ENCODE data around the gene ERCC6L2.

DNA sequence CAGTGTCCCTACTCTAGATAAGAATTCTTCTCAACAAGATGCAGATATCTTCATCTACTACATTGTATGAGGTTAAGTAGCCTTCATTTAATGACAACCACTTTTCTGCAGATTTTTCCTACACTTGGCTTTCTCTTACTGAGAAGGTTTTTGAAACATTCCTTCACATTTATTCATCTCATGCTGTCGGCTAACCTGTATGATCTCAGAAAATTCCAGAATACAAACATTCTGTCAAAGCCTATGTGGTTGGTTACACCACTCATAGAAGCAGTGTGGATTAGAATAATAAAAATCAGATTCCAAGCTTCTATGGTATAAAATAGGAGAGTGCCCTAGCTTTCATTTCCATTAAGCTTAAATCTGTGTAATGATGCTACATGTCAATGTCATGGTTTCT, 39.4 kb upstream of the ERCC6L2 start:
- no peak for TF ChIP-seq SIN3A (IDR thresholded peaks at IDR 0.05; ENCODE audit: borderline replicate concordance, insufficient read depth, low read length)
- no peak for TF ChIP-seq POLR2AphosphoS5 (IDR thresholded peaks at IDR 0.05; ENCODE audit: low read depth, low read length)
- TF ChIP-seq REST (IDR thresholded peaks at IDR 0.05; ENCODE audit: insufficient read depth in 1 of 2, low read depth in 2 of 2, low read length in 2 of 2) = no peak
- no peak for TF ChIP-seq TAF1 (IDR thresholded peaks at IDR 0.05; ENCODE audit: borderline replicate concordance, insufficient read depth, low read length)
- no peak for TF ChIP-seq FOXP2 (optimal IDR thresholded peaks at IDR 0.05; ENCODE audit: borderline replicate concordance, extremely low read depth, extremely low read length, insufficient read depth)

All from PFSK-1 (cell line).